GM12874 (cell line): Measurements from ENCODE around the gene LAMA3.

Source experiments
- TF ChIP-seq, protein P1 (sequence below): IDR thresholded peaks from 2 replicates; pipeline ENCODE4 v1.5.1; 2011; ENCODE audit warnings: low read depth, mild to moderate bottlenecking, control low read depth, low read length, moderate library complexity; ENCODE audit not compliant: insufficient read depth

Gene LAMA3

DNA sequence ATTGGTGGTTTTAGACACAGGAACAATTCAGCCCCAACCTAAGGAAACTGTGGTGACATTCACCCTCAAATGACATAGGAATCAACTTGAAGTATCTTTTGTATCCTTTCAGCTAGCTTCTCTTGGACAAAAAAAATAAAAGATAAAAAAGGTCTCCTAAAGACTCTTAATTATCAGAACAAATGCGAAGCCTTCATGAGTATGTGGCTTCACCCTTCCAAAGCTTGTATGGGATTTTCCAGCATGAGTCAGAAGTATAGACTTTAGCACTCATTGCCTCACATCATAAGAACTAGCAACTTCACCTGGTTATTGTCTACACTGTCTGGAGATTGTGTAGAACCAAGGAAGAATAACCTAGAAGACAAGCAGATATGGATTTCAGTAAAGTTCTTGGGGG is 135.4 kb downstream of the LAMA3 start:
- TF ChIP-seq, protein P1, sequence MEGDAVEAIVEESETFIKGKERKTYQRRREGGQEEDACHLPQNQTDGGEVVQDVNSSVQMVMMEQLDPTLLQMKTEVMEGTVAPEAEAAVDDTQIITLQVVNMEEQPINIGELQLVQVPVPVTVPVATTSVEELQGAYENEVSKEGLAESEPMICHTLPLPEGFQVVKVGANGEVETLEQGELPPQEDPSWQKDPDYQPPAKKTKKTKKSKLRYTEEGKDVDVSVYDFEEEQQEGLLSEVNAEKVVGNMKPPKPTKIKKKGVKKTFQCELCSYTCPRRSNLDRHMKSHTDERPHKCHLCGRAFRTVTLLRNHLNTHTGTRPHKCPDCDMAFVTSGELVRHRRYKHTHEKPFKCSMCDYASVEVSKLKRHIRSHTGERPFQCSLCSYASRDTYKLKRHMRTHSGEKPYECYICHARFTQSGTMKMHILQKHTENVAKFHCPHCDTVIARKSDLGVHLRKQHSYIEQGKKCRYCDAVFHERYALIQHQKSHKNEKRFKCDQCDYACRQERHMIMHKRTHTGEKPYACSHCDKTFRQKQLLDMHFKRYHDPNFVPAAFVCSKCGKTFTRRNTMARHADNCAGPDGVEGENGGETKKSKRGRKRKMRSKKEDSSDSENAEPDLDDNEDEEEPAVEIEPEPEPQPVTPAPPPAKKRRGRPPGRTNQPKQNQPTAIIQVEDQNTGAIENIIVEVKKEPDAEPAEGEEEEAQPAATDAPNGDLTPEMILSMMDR, result no peak

DNA sequence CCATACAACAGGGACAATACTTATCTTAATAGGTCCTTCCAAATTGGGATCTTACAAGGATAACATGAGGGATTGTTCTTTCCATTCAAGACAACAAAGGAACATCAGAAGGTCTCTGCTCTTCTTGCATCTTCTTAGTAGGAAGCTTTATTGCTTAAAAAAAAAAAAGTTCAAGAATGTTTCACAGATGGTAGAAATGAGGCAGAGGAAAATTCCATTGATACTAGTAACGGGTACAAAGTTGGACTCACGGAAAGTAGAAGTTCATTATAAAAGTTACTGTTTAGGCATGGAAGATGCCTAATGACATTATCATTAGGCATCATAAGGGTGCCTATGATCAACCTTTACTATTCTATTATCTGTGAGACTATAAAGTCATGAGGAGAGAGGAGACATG is 136.2 kb downstream of the LAMA3 start:
- TF ChIP-seq, protein P1, result no peak

DNA sequence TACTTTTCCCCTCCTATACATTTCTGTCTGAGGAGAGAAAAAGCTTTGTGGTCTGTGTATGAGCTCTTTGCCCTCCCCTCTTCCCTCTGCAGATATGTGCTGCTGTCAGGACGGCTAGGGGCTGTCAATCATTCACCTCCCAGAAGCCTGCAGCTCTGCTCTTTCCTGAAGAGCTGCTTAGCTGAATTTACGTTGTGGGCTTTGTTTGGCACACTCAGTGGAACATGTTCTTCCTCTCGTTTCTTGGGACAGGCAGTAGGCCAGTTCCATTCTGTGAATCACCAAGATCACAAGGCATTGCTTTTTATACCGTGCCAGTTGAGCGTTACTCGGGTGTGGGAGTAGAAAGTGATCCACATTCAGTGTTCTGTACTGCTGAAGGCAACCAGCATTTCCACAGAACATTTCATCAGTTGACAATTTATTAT is 136.7 kb downstream of the LAMA3 start:
- TF ChIP-seq, protein P1, result no peak

DNA sequence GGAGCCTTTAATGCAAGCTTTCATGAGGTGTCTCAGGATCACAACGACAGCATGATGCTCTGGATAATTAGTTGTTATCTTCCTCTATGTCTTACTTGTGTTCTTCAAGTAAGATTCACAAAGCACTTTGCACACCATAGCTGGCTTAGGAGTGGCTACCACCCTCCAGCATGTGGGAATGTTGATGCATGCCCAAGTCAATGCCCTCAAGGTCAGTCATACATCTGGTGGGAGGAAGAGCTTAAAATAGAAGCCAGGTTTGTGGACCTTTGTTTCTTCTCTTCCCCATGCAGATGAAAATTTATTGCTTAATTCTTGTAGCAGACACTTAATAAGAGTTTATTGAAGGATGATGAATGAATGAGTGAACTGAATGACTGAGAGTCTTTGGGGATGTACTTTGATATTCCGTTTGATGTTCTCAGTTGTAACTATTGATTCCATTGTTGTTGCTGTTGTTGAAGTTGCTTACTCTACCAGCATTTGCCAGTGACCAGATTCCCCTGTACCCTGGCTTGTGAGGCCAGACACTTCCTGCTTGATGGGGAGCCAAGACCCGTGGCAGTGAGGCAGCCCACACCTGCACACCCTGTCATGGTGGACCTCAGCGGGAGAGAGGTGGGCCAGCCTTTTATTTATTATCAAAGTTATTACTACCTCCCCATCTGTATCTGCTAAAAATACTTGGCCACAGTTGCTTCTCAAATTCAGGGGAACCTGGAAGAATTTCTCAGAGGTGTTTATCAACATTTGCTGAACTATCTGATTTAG is 137.8 kb downstream of the LAMA3 start:
- TF ChIP-seq, protein P1, result no peak

DNA sequence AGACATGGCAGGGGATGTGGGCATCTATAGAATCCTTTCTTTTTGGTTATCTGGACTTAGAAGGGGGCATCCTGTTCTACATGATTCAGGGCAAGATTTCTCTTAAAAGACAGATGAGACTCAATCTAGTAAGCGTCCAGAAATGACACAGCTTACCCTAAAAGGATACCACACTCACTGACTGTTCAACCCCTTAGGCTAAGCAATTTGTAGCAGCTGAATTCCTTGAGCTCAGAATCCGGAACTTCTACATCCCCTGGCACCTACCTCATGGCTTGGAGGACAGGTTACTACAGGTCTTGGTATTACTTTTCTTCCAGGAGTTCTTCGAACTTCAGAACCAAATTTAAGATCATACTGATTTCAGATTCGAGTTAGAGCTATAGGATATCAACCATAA is 138.4 kb downstream of the LAMA3 start:
- TF ChIP-seq, protein P1, result no peak

DNA sequence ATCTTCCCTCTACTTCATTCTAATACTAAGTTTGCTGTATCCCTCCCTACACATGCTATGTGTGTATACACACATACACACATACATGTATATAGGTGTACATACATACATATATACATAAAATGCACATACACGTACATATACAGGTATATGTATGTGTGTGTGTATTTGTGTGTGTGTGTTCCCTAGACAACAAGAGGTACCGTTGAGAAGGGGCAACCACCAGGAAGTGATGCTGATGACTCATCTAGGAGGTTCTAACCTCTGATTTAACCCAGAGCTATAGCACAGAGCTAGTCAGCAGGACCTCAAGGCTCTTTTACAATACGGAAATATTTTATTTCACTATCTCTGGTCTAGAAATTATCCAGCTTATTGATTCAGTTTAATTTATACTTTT is 139.2 kb downstream of the LAMA3 start:
- TF ChIP-seq, protein P1, result no peak

DNA sequence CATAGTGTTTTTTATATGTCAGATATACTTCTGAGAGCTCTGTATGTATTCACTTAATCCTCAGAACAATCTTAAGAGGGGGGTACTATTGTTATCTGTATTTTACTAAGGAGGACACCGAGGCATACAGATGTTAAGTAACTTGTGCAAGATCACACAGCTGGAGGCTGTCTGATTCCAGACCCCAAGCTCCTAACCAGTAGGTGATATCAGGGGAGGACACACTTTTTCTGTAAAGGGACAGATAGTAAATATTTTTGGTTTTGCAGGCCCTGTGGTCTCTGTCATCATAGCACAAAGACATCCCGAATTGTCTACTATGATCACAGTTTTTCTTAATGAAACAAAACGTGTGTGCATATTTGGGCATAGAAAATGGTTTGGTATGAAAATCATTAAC is 143.7 kb downstream of the LAMA3 start:
- TF ChIP-seq, protein P1, result no peak
